HL-60 (cell line): Measurements from ENCODE around the gene EVX2.

Experiments used
- DNase-seq, 2 experiments: peaks; one replicate each; pipeline ENCODE4 v3.0.0-alpha.2; 2010 to 2020; ENCODE audit warnings: low read depth in 1 of 2, low spot score in 1 of 2
- H3K27ac ChIP-seq: fragments of 250-450 bp; sonication (Bioruptor Pico); replicated peaks from 2 replicates; pipeline ENCODE4 v1.5.1; 2020; ENCODE audit warnings: mild to moderate bottlenecking, moderate library complexity
- H3K27me3 ChIP-seq: fragments of 250-450 bp; sonication (Bioruptor Pico); 2 replicates; pipeline ENCODE4 v1.5.1; 2021; ENCODE audit warnings: mild to moderate bottlenecking, moderate library complexity; ENCODE audit not compliant: insufficient read depth, poor library complexity, severe bottlenecking
- H3K4me3 ChIP-seq: replicated peaks from 2 replicates; pipeline ENCODE4 v1.5.1; 2011; ENCODE audit warnings: mild to moderate bottlenecking, control low read depth, low read length; ENCODE audit not compliant: insufficient read depth
- CTCF ChIP-seq: IDR thresholded peaks from one replicate; pipeline ENCODE4 v1.5.1; 2011; ENCODE audit warnings: low read length, control low read depth, inconsistent platforms; ENCODE audit not compliant: insufficient read depth
- GABPA ChIP-seq: IDR thresholded peaks from 2 replicates; pipeline ENCODE4 v1.6.1; 2012; ENCODE audit warnings: low read depth
- POLR2AphosphoS5 ChIP-seq: IDR thresholded peaks from 2 replicates; pipeline ENCODE4 v1.6.1; 2012; ENCODE audit warnings: low read depth
- REST ChIP-seq: IDR thresholded peaks from 2 replicates; pipeline ENCODE4 v1.6.1; 2012; ENCODE audit warnings: low read depth; ENCODE audit not compliant: insufficient replicate concordance
- SPI1 ChIP-seq: IDR thresholded peaks from 2 replicates; pipeline ENCODE4 v1.6.1; 2012; ENCODE audit warnings: low read depth, mild to moderate bottlenecking, borderline replicate concordance

Gene EVX2

GRCh38 chr2:176126929-176127773 is 43.4 kb upstream of the EVX2 start:
- TF ChIP-seq REST (no peak), CTCF (peak; percentile 53)
- DNase-seq, result peak in 1 of 2 experiments; percentile 49
- H3K4me3 ChIP-seq, result no peak overlapping the region
- no peak overlapping the region for H3K27ac ChIP-seq
- H3K27me3 ChIP-seq, result peaks cover 85% of the 10 kb centered on the region

GRCh38 chr2:176125772-176126054 is 42.0 kb upstream of the EVX2 start:
- Histone ChIP-seq H3K27me3 (peaks cover 84% of the 10 kb centered on the region), H3K4me3 (no peak overlapping the region), H3K27ac (no peak overlapping the region)
- TF ChIP-seq REST (no peak), SPI1 (peak; percentile 25; the same call in 1 of the 2 replicates)
- DNase-seq, result no peak

- Histone ChIP-seq H3K27ac (no peak overlapping the region), H3K4me3 (no peak overlapping the region), H3K27me3 (peaks cover 87% of the 10 kb centered on the region)
- TF ChIP-seq CTCF (no peak), GABPA (no peak), POLR2AphosphoS5 (no peak)
- no peak for DNase-seq
Measured at GRCh38 chr2:176124947-176125771, 41.4 kb upstream of the EVX2 start.

- no peak overlapping the region for H3K27ac ChIP-seq
- no peak overlapping the region for H3K4me3 ChIP-seq
- no peak for DNase-seq
- TF ChIP-seq SPI1, result no peak
- no peak for TF ChIP-seq GABPA
- TF ChIP-seq POLR2AphosphoS5, result no peak
- TF ChIP-seq CTCF, result no peak
- no peak for TF ChIP-seq REST
- peaks cover 93% of the 10 kb centered on the region for H3K27me3 ChIP-seq
Measured at GRCh38 chr2:176124110-176124946, 40.6 kb upstream of the EVX2 start.
